Measurements from ENCODE around the gene HSD11B2. TPM values are rescaled to one million over a fixed set of nuclear protein-coding genes. Genes with fewer than 3 reads are reported as not detected.

HSD11B2 gene
- total and polyA plus RNA-seq, 2 of the 8 experiments (the other 6 are each of a cell fraction or from before 2014, with no cell fraction given), result 28.7 to 32.9 TPM

- Histone ChIP-seq H2AK5ac (ENCODE audit: low read depth, low read length) (no peak overlapping the region), H3K79me2 (ENCODE audit: control insufficient read depth in 1 of 2, insufficient read depth in 2 of 2, low read length in 2 of 2) (no peaks in the 10 kb centered on the region), H3K4me2 (ENCODE audit: insufficient read depth in 1 of 2, low read depth in 2 of 2, low read length in 2 of 2) (no peak overlapping the region), H3K27me3 (replicated peaks in 1 of 4; ENCODE audit: control insufficient read depth in 3 of 4, extremely low read depth in 1 of 4, insufficient read depth in 3 of 4, low read length in 3 of 4) (no peaks in the 10 kb centered on the region), H3K36me3 (ENCODE audit: control insufficient read depth in 2 of 4, insufficient read depth in 4 of 4, low read length in 3 of 4) (peaks cover 0 to 5% (median 0%) of the 10 kb centered on the region in 4 experiments; a peak in 1 of 8 replicates), H3K56ac (replicated peaks; ENCODE audit: insufficient read length, low read depth, low read length) (no peak overlapping the region), H3K14ac (ENCODE audit: insufficient read length) (no peak overlapping the region), H4K91ac (replicated peaks; ENCODE audit: insufficient read length, low read length) (no peak overlapping the region), H4K5ac (ENCODE audit: insufficient read length, low read depth, low read length) (no peak overlapping the region), H3K23ac (ENCODE audit: insufficient read length) (no peak overlapping the region), H2BK5ac (ENCODE audit: low read depth, low read length) (no peak overlapping the region), H2BK120ac (replicated peaks; ENCODE audit: low read depth, low read length) (no peak overlapping the region), H3K79me1 (ENCODE audit: low read depth, low read length) (no peaks in the 10 kb centered on the region; the same call in 1 of the 2 replicates), H3K4me3 (ENCODE audit: extremely low read depth in 1 of 4, insufficient read depth in 2 of 4, low read depth in 3 of 4, low read length in 4 of 4) (no peak overlapping the region), H4K8ac (ENCODE audit: extremely low read depth, insufficient read depth, low read length) (no peak overlapping the region), H2BK15ac (ENCODE audit: low read length) (no peak overlapping the region), H2BK12ac (ENCODE audit: low read depth, low read length) (no peak overlapping the region), H4K20me1 (replicated peaks in 1 of 2; ENCODE audit: control insufficient read depth in 1 of 2, insufficient read depth in 2 of 2, low read length in 2 of 2) (peaks cover 2 to 6% of the 10 kb centered on the region in 2 experiments), H3K9ac (replicated peaks in 1 of 4; ENCODE audit: extremely low read depth in 1 of 4, low read depth in 3 of 4, low read length in 3 of 4) (0 out of 7 replicates have a peak overlapping the region, but pooled peaks of 1 of the 4 experiments have one; percentile 10), H3K9me3 (ENCODE audit: insufficient read depth in 2 of 2, low read depth in 1 of 2, low read length in 1 of 2) (peaks cover 0 to 4% of the 10 kb centered on the region in 2 experiments; a peak in 1 of 4 replicates), H3K4ac (replicated peaks; ENCODE audit: insufficient read length, low read depth, low read length) (no peak overlapping the region), H2AFZ (ENCODE audit: low read length) (no peak overlapping the region), H3K27ac (ENCODE audit: low read depth, low read length) (no peak overlapping the region), H3K23me2 (ENCODE audit: low read depth, low read length) (no peaks in the 10 kb centered on the region), H3K18ac (ENCODE audit: extremely low read depth, low read length) (no peak overlapping the region), H3K4me1 (replicated peaks in 1 of 4; ENCODE audit: control insufficient read depth in 3 of 4, insufficient read depth in 4 of 4, low read length in 3 of 4) (no peaks in the 10 kb centered on the region), H2BK20ac (ENCODE audit: low read length) (no peak overlapping the region)
- DNase-seq (ENCODE audit: low read depth in 1 of 2, low spot score in 2 of 2) (no peak), FAIRE-seq (no peak)
- ChIA-PET POLR2A (ENCODE audit: partially characterized antibody) (interaction anchor here (1.6 kb wide), 1 partner anchor 29 kb away, joined by 3 read pairs; the partner anchor contains the start of gene ATP6V0D1), CTCF (ENCODE audit: partially characterized antibody) (interaction anchor here (0.6 to 28.6 kb wide), 11 partner anchors 3 to 367 kb away, joined by 3 to 683 read pairs (median 3); partner anchors contain the start of genes ATP6V0D1 and HSD11B2)
- WGBS, 2 experiments (ENCODE audit: extremely low coverage in 1 of 2, insufficient coverage in 1 of 2, insufficient read length in 1 of 2, insufficient replicate concordance in 2 of 2, low coverage in 1 of 2, low lambda C conversion rate in 2 of 2, missing lambda C conversion rate in 1 of 2), result 86% methylated on average over 2 of the region's 2 CpGs; no CpG with 5 or more reads in 1 of the 2 experiments
- TF ChIP-seq TEAD4 (IDR thresholded peaks at IDR 0.05; ENCODE audit: low read depth, low read length), result no peak
- no peak for TF ChIP-seq ATF2 (IDR thresholded peaks at IDR 0.05; ENCODE audit: low read length)
- TF ChIP-seq EZH2 (IDR thresholded peaks at IDR 0.05; ENCODE audit: low read depth, low read length, severe bottlenecking), result no peak
- no peak for TF ChIP-seq CHD1 (IDR thresholded peaks at IDR 0.05; ENCODE audit: low read depth, low read length)
- no peak for TF ChIP-seq JUND (IDR thresholded peaks at IDR 0.05; ENCODE audit: low read length)
- no peak for TF ChIP-seq BRCA1 (IDR thresholded peaks at IDR 0.05; ENCODE audit: low read depth, low read length)
- TF ChIP-seq KDM4A (IDR thresholded peaks at IDR 0.05; ENCODE audit: low read depth, low read length, severe bottlenecking), result no peak
- TF ChIP-seq RFX5 (IDR thresholded peaks at IDR 0.05; ENCODE audit: borderline replicate concordance, low read depth, low read length), result no peak
- TF ChIP-seq KDM5A (IDR thresholded peaks at IDR 0.05; ENCODE audit: low read length), result no peak
- no peak for TF ChIP-seq TAF1 (IDR thresholded peaks at IDR 0.05; ENCODE audit: low read depth, low read length)
- TF ChIP-seq NANOG (IDR thresholded peaks at IDR 0.05; ENCODE audit: insufficient read depth, low read depth, low read length, poor library complexity, severe bottlenecking), result no peak
These were observed 20.9 kb downstream of the HSD11B2 start for GRCh38 chr16:67451704-67452435.
